Measurements from ENCODE around the gene KLHDC9. TPM values are rescaled to one million over a fixed set of nuclear protein-coding genes. Genes with fewer than 3 reads are reported as not detected.

KLHDC9 gene
- total and polyA plus RNA-seq, 2 donors (not counting 1 experiment from before 2014, with no cell fraction given): 0.95 to 3.0 TPM

GRCh38 chr1:161130266-161130665, 32.1 kb downstream of the KLHDC9 start:
- no peak overlapping the region for H3K27ac ChIP-seq (ENCODE audit: insufficient read depth, low read length)

GRCh38 chr1:161131523-161132409, 33.6 kb downstream of the KLHDC9 start:
- H3K27ac ChIP-seq (ENCODE audit: insufficient read depth, low read length): peak overlapping the region; percentile 83
- no peaks in the 10 kb centered on the region for H4K20me1 ChIP-seq (ENCODE audit: control insufficient read depth, extremely low read depth, insufficient read depth, low read length)
- H3K27me3 ChIP-seq (ENCODE audit: control insufficient read depth, insufficient read depth, low read length): no peaks in the 10 kb centered on the region
- H3K9me3 ChIP-seq (ENCODE audit: control insufficient read depth, insufficient read depth, low read depth, low read length): no peaks in the 10 kb centered on the region
- peaks cover 12% of the 10 kb centered on the region for H3K36me3 ChIP-seq (ENCODE audit: control insufficient read depth, insufficient read depth, low read length)
- TF ChIP-seq, protein P1, sequence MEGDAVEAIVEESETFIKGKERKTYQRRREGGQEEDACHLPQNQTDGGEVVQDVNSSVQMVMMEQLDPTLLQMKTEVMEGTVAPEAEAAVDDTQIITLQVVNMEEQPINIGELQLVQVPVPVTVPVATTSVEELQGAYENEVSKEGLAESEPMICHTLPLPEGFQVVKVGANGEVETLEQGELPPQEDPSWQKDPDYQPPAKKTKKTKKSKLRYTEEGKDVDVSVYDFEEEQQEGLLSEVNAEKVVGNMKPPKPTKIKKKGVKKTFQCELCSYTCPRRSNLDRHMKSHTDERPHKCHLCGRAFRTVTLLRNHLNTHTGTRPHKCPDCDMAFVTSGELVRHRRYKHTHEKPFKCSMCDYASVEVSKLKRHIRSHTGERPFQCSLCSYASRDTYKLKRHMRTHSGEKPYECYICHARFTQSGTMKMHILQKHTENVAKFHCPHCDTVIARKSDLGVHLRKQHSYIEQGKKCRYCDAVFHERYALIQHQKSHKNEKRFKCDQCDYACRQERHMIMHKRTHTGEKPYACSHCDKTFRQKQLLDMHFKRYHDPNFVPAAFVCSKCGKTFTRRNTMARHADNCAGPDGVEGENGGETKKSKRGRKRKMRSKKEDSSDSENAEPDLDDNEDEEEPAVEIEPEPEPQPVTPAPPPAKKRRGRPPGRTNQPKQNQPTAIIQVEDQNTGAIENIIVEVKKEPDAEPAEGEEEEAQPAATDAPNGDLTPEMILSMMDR (conservative IDR thresholded peaks at IDR 0.05 in 1 of 2, IDR thresholded peaks at IDR 0.05 in 1 of 2; ENCODE audit: low read depth in 1 of 2, low read length in 2 of 2): no peak
- no peak for TF ChIP-seq EZH2 (IDR thresholded peaks at IDR 0.05; ENCODE audit: low read length, missing control alignments)
- peak overlapping the region; percentile 84 to 96 (median 89) for H3K4me3 ChIP-seq (replicated peaks in 1 of 4; ENCODE audit: control extremely low read depth in 1 of 4, insufficient read depth in 1 of 4, low read depth in 3 of 4, low read length in 4 of 4)
- peak; percentile 39 to 40 for DNase-seq (ENCODE audit: low read depth in 2 of 2)
- H3K4me1 ChIP-seq (ENCODE audit: control insufficient read depth, extremely low read depth, insufficient read depth, low read length): peaks cover 3% of the 10 kb centered on the region
- H3K79me2 ChIP-seq (ENCODE audit: control insufficient read depth, insufficient read depth, low read length): peaks cover 52% of the 10 kb centered on the region
- peak overlapping the region; percentile 43 for H2AFZ ChIP-seq (ENCODE audit: low read length)
- peak overlapping the region; percentile 96 for H3K9ac ChIP-seq (ENCODE audit: insufficient read depth, low read length)
- peak overlapping the region; percentile 67 for H3K4me2 ChIP-seq (ENCODE audit: extremely low read depth, insufficient read depth, low read length)

More at GRCh38 chr1:161130266-161130665, 32.1 kb downstream of the KLHDC9 start:
- H3K79me2 ChIP-seq (ENCODE audit: control insufficient read depth, insufficient read depth, low read length): peaks cover 59% of the 10 kb centered on the region
- H2AFZ ChIP-seq (ENCODE audit: low read length): no peak overlapping the region
- H3K9me3 ChIP-seq (ENCODE audit: control insufficient read depth, insufficient read depth, low read depth, low read length): no peaks in the 10 kb centered on the region
- H3K4me2 ChIP-seq (ENCODE audit: extremely low read depth, insufficient read depth, low read length): peak overlapping the region; percentile 7
- H4K20me1 ChIP-seq (ENCODE audit: control insufficient read depth, extremely low read depth, insufficient read depth, low read length): no peaks in the 10 kb centered on the region
- no peaks in the 10 kb centered on the region for H3K27me3 ChIP-seq (ENCODE audit: control insufficient read depth, insufficient read depth, low read length)
- DNase-seq (ENCODE audit: low read depth in 2 of 2): no peak
- H3K36me3 ChIP-seq (ENCODE audit: control insufficient read depth, insufficient read depth, low read length): peaks cover 18% of the 10 kb centered on the region
- H3K9ac ChIP-seq (ENCODE audit: insufficient read depth, low read length): no peak overlapping the region
- TF ChIP-seq, protein P1 (conservative IDR thresholded peaks at IDR 0.05 in 1 of 2, IDR thresholded peaks at IDR 0.05 in 1 of 2; ENCODE audit: low read depth in 1 of 2, low read length in 2 of 2): no peak
- no peak for TF ChIP-seq EZH2 (IDR thresholded peaks at IDR 0.05; ENCODE audit: low read length, missing control alignments)
- H3K4me3 ChIP-seq (replicated peaks in 1 of 4; ENCODE audit: control extremely low read depth in 1 of 4, insufficient read depth in 1 of 4, low read depth in 3 of 4, low read length in 4 of 4): peak overlapping the region in 2 of 4 experiments; percentile 17 to 96
- peaks cover 3% of the 10 kb centered on the region for H3K4me1 ChIP-seq (ENCODE audit: control insufficient read depth, extremely low read depth, insufficient read depth, low read length)

DNA sequence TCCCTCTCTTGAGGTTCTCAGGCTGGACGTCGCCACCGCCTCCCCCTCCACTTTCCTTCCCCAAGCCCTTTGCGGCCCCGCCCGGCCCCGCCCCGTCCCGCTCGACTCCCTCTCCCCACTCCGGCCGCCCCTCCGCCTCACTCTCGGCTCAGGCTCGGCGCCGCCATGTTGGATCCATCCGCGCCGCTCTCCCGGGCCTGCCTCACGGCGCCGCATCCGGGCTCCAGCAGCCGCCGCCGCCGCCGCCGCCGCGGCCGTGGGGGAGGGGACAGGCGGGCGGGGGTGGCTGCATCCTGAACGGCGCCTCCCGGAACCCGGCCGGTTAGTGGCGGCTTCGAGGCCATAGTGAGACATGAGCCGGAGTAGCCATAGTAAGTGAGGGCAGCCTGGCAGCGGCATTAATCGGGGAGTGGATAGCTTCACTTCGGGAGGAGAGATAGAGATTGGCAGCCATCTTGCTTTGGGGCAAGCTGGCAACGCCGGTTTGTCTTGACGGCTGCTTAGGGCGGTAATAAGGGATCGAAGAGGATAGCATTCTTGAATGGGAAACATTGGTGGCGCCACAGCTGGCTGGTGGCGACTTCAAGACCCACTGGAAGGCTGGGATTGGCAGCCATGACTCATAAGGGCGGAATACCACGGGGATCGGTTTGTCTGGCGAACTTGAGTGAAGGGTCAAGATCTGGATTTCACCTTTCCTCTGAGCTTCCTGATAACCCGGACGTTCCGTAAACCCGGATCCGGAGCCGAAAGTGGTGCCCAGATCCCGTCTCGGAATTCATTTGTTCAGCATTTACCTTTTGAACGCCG, 34.5 kb downstream of the KLHDC9 start, which contains the start of gene DEDD:
Gene DEDD (minus strand): TSS at position 258 of the 810 bp plus-strand sequence. CDS start 8,205 bp downstream, outside the sequence.
- Histone ChIP-seq H3K9me3 (ENCODE audit: control insufficient read depth, insufficient read depth, low read depth, low read length) (no peaks in the 10 kb centered on the region), H4K20me1 (ENCODE audit: control insufficient read depth, extremely low read depth, insufficient read depth, low read length) (no peaks in the 10 kb centered on the region), H3K9ac (ENCODE audit: insufficient read depth, low read length) (peak within 1 kb of the TSS; percentile 96), H3K4me1 (ENCODE audit: control insufficient read depth, extremely low read depth, insufficient read depth, low read length) (peaks cover 3% of the 10 kb centered on the region), H3K4me3 (replicated peaks in 1 of 4; ENCODE audit: control extremely low read depth in 1 of 4, insufficient read depth in 1 of 4, low read depth in 3 of 4, low read length in 4 of 4) (peak within 1 kb of the TSS; percentile 84 to 99 (median 94)), H3K4me2 (ENCODE audit: extremely low read depth, insufficient read depth, low read length) (peak within 1 kb of the TSS; percentile 86), H3K36me3 (ENCODE audit: control insufficient read depth, insufficient read depth, low read length) (peaks cover 12% of the 10 kb centered on the region), H2AFZ (ENCODE audit: low read length) (peak within 1 kb of the TSS; percentile 90), H3K27me3 (ENCODE audit: control insufficient read depth, insufficient read depth, low read length) (no peaks in the 10 kb centered on the region), H3K79me2 (ENCODE audit: control insufficient read depth, insufficient read depth, low read length) (peaks cover 46% of the 10 kb centered on the region), H3K27ac (ENCODE audit: insufficient read depth, low read length) (peak within 1 kb of the TSS; percentile 83)
- TF ChIP-seq, protein P1 (conservative IDR thresholded peaks at IDR 0.05 in 1 of 2, IDR thresholded peaks at IDR 0.05 in 1 of 2; ENCODE audit: low read depth in 1 of 2, low read length in 2 of 2): no peak
- no peak for TF ChIP-seq EZH2 (IDR thresholded peaks at IDR 0.05; ENCODE audit: low read length, missing control alignments)
- DNase-seq (ENCODE audit: low read depth in 2 of 2): peak; percentile 96 to 97

Data from fibroblast of lung (primary cell).